ENCODE results near the gene FNBP1. TPM values are rescaled to one million over a fixed set of nuclear protein-coding genes. Genes with fewer than 3 reads are reported as not detected.

The FNBP1 gene
- total and polyA plus RNA-seq, 2 of the 8 experiments (the other 6 are each of a cell fraction or from before 2014, with no cell fraction given) = 7.2 to 40.9 TPM

GRCh38 chr9:129962889-129963703 is 79.9 kb downstream of the FNBP1 start:
- H2BK120ac ChIP-seq (replicated peaks; ENCODE audit: low read depth, low read length) = peak overlapping the region; percentile 18
- no peaks in the 10 kb centered on the region for H3K9me3 ChIP-seq (ENCODE audit: insufficient read depth in 2 of 2, low read depth in 1 of 2, low read length in 1 of 2)
- peak overlapping the region in 3 of 4 experiments; percentile 15 to 32 (median 29); a peak in 1 of 7 replicates for H3K9ac ChIP-seq (replicated peaks in 1 of 4; ENCODE audit: extremely low read depth in 1 of 4, low read depth in 3 of 4, low read length in 3 of 4)
- peak overlapping the region; percentile 49; the same call in 1 of the 2 replicates for H3K27ac ChIP-seq (ENCODE audit: low read depth, low read length)
- H3K18ac ChIP-seq (ENCODE audit: extremely low read depth, low read length) = peak overlapping the region; percentile 42; the same call in 1 of the 2 replicates
- H3K79me1 ChIP-seq (ENCODE audit: low read depth, low read length) = no peaks in the 10 kb centered on the region
- no peak for DNase-seq (ENCODE audit: low read depth in 1 of 2, low spot score in 2 of 2)
- H2AK5ac ChIP-seq (ENCODE audit: low read depth, low read length) = no peak overlapping the region
- H4K20me1 ChIP-seq (replicated peaks in 1 of 2; ENCODE audit: control insufficient read depth in 1 of 2, insufficient read depth in 2 of 2, low read length in 2 of 2) = no peaks in the 10 kb centered on the region
- TF ChIP-seq TCF12 (IDR thresholded peaks at IDR 0.05; ENCODE audit: low read depth, low read length) (no peak), POLR2AphosphoS5 (IDR thresholded peaks at IDR 0.05; ENCODE audit: low read depth, low read length) (0 out of 2 replicates have a peak, but pooled peaks have one; percentile 19), SRF (IDR thresholded peaks at IDR 0.05; ENCODE audit: low read depth, low read length) (no peak), SAP30 (IDR thresholded peaks at IDR 0.05; ENCODE audit: insufficient read depth, insufficient replicate concordance, low read length) (no peak), ASH2L (IDR thresholded peaks at IDR 0.05; ENCODE audit: low read length) (peak; percentile 21), NANOG (IDR thresholded peaks at IDR 0.05; ENCODE audit: insufficient read depth, low read depth, low read length, poor library complexity, severe bottlenecking) (no peak), POLR2A (IDR thresholded peaks at IDR 0.05; ENCODE audit: control extremely low read depth in 1 of 2, low read depth in 2 of 2, low read length in 2 of 2) (peak in 1 of 2 experiments; percentile 54; a peak in 1 of 3 replicates), BCL11A (IDR thresholded peaks at IDR 0.05; ENCODE audit: low read depth in 2 of 2, low read length in 2 of 2) (no peak)
- no peak overlapping the region for H3K23ac ChIP-seq (ENCODE audit: insufficient read length)
- H3K27me3 ChIP-seq (replicated peaks in 1 of 4; ENCODE audit: control insufficient read depth in 3 of 4, extremely low read depth in 1 of 4, insufficient read depth in 3 of 4, low read length in 3 of 4) = no peaks in the 10 kb centered on the region
- H3K4me1 ChIP-seq (replicated peaks in 1 of 4; ENCODE audit: control insufficient read depth in 3 of 4, insufficient read depth in 4 of 4, low read length in 3 of 4) = peaks cover 13 to 20% (median 18%) of the 10 kb centered on the region in 4 experiments
- H4K5ac ChIP-seq (ENCODE audit: insufficient read length, low read depth, low read length) = no peak overlapping the region
- no peaks in the 10 kb centered on the region for H3K79me2 ChIP-seq (ENCODE audit: control insufficient read depth in 1 of 2, insufficient read depth in 2 of 2, low read length in 2 of 2)
- H3K14ac ChIP-seq (ENCODE audit: insufficient read length) = no peak overlapping the region
- H2BK20ac ChIP-seq (ENCODE audit: low read length) = no peak overlapping the region
- 0 out of 2 replicates have a peak overlapping the region, but pooled peaks have one; percentile 28 for H2BK12ac ChIP-seq (ENCODE audit: low read depth, low read length)
- peak overlapping the region; percentile 60; the same call in 1 of the 2 replicates for H2BK5ac ChIP-seq (ENCODE audit: low read depth, low read length)
- peak overlapping the region; percentile 56 to 65 for H3K4me2 ChIP-seq (ENCODE audit: insufficient read depth in 1 of 2, low read depth in 2 of 2, low read length in 2 of 2)
- whole genome bisulfite sequencing, 2 experiments (ENCODE audit: extremely low coverage in 1 of 2, insufficient coverage in 1 of 2, insufficient read length in 1 of 2, insufficient replicate concordance in 2 of 2, low coverage in 1 of 2, low lambda C conversion rate in 2 of 2, missing lambda C conversion rate in 1 of 2) = 49% methylated on average over 12 of the region's 14 CpGs; no CpG with 5 or more reads in 1 of the 2 experiments
- H3K36me3 ChIP-seq (ENCODE audit: control insufficient read depth in 2 of 4, insufficient read depth in 4 of 4, low read length in 3 of 4) = no peaks in the 10 kb centered on the region
- H3K4ac ChIP-seq (replicated peaks; ENCODE audit: insufficient read length, low read depth, low read length) = no peak overlapping the region
- H3K23me2 ChIP-seq (ENCODE audit: low read depth, low read length) = no peaks in the 10 kb centered on the region
- POLR2A ChIA-PET (ENCODE audit: partially characterized antibody) = interaction anchor here (0.6 to 1.0 kb wide), 3 partner anchors 17 to 333 kb away, joined by 3 read pairs; no protein-coding TSS in a partner anchor
- peak overlapping the region; percentile 25 for H3K56ac ChIP-seq (replicated peaks; ENCODE audit: insufficient read length, low read depth, low read length)
- H3K4me3 ChIP-seq (ENCODE audit: extremely low read depth in 1 of 4, insufficient read depth in 2 of 4, low read depth in 3 of 4, low read length in 4 of 4) = peak overlapping the region in 2 of 4 experiments; percentile 3 to 42; a peak in 4 of 8 replicates
- H4K91ac ChIP-seq (replicated peaks; ENCODE audit: insufficient read length, low read length) = peak overlapping the region; percentile 88
- CTCF ChIA-PET (ENCODE audit: partially characterized antibody) = interaction anchor here (1.2 to 2.1 kb wide), 3 partner anchors 8 to 76 kb away, joined by 3 to 5 read pairs (median 4); no protein-coding TSS in a partner anchor
- FAIRE-seq = no peak
- no peak overlapping the region for H2AFZ ChIP-seq (ENCODE audit: low read length)
- H4K8ac ChIP-seq (ENCODE audit: extremely low read depth, insufficient read depth, low read length) = no peak overlapping the region
- no peak overlapping the region for H2BK15ac ChIP-seq (ENCODE audit: low read length)
